Tibial nerve (tissue), 4 donors: ENCODE measurements around the gene ING1.

ENCODE experiments used
- CTCF ChIP-seq, 5 experiments: fragments of 200-600 bp in 3 of 5; fragments of 450-650 bp in 2 of 5; sonication (generic) in 3 of 5; IDR thresholded peaks; one replicate each; pipeline ENCODE4 v1.5.1; 2016 to 2019; ENCODE audit warnings: antibody characterized with exemption in 5 of 5, mild to moderate bottlenecking in 3 of 5, moderate library complexity in 2 of 5
- EP300 ChIP-seq, 2 donors: sonication (generic); formaldehyde crosslinking; IDR thresholded peaks; one replicate each; pipeline ENCODE4 v1.6.1; 2017; ENCODE audit warnings: antibody characterized with exemption in 2 of 2, mild to moderate bottlenecking in 1 of 2
- POLR2A ChIP-seq, 2 donors: fragments of 450-650 bp; IDR thresholded peaks; one replicate each; pipeline ENCODE4 v1.6.1; 2017; ENCODE audit warnings: antibody characterized with exemption in 2 of 2, mild to moderate bottlenecking in 2 of 2, moderate library complexity in 2 of 2

DNA sequence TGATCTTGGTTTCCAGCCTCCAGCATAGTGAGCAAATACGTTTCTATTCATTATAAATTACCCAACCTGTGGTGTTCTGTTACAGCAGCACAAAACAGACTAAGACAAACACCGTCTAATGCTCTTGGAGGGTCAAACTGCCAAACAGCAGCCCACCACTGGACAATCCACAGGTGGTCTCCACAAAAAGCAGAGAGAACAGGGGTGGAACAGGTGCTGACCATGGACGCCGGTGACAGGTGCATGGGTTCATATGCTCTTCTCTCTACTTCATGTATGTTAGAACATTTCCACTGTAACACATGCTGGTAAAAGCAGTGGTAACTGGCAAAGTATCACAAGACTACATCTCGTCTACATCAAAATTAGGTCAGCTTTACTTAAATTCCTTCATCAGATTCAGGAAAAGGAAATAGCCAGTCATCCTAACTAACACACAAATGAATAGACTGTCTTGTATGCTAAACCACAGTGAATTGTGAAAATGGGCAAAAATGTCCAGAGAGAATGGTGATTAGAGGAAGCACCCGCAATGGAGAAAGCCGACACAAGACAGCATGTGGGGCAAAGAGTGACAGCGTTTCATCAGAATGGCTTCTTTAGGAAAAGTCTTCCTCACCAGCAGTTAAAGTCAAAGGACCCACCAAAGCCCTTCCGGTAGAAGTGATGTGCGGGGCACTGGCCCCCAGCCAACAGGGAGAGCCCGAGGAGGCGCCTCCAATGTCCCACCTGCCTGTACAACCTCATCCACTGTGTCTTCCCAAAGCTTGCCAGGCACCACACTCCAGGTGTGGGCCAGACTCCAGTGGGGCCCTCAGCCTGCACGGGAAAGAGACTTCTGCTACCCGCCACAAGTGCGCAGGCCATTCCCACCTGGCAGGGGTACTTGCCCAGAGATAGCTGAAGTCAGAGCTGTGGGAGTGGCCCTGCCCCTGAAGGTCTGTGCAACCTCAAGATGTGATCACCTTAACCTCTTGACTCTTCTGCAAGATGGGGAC, 14.1 kb upstream of the ING1 start:
- TF ChIP-seq CTCF (IDR thresholded peaks at IDR 0.05) = no peak
- no peak for TF ChIP-seq EP300 (IDR thresholded peaks at IDR 0.05)
- no peak for TF ChIP-seq POLR2A (IDR thresholded peaks at IDR 0.05)
